HCT116 (cell line): ENCODE results near the gene DPY30.

Source experiments
- EZH2 ChIP-seq: fragments of 200-600 bp; sonication (generic); IDR thresholded peaks from 2 replicates; pipeline ENCODE4 v1.6.1; 2017; ENCODE audit warnings: antibody characterized with exemption, mixed run types
- EZH2phosphoT487 ChIP-seq: fragments of 200-600 bp; IDR thresholded peaks from 2 replicates; pipeline ENCODE4 v1.6.1; 2018; ENCODE audit warnings: antibody characterized with exemption, borderline replicate concordance
- FOSL1 ChIP-seq: IDR thresholded peaks from 2 replicates; pipeline ENCODE4 v1.6.1; 2012; ENCODE audit warnings: low read depth
- POLR2A ChIP-seq: IDR thresholded peaks from 2 replicates; pipeline ENCODE4 v1.7.0; 2011; ENCODE audit warnings: borderline replicate concordance; ENCODE audit not compliant: insufficient read depth, insufficient read length; ENCODE audit errors: extremely low read depth
- POLR2AphosphoS5 ChIP-seq: IDR thresholded peaks from 2 replicates; pipeline ENCODE4 v1.6.1; 2011; ENCODE audit warnings: mild to moderate bottlenecking, low read depth, low read length, moderate library complexity
- RAD21 ChIP-seq: IDR thresholded peaks from 2 replicates; pipeline ENCODE4 v1.6.1; 2012; ENCODE audit warnings: low read depth, mild to moderate bottlenecking
- SP1 ChIP-seq: IDR thresholded peaks from 2 replicates; pipeline ENCODE4 v1.6.1; 2012; ENCODE audit warnings: low read depth
- TCF7L2 ChIP-seq: IDR thresholded peaks from 2 replicates; pipeline ENCODE4 v1.7.0; 2011; ENCODE audit warnings: borderline replicate concordance, inconsistent platforms; ENCODE audit not compliant: insufficient read depth, insufficient read length; ENCODE audit errors: extremely low read depth
- YY1 ChIP-seq: IDR thresholded peaks from 2 replicates; pipeline ENCODE4 v1.6.1; 2011; ENCODE audit warnings: low read length, low read depth, moderate library complexity, mild to moderate bottlenecking; ENCODE audit not compliant: insufficient replicate concordance; ENCODE audit errors: extremely low read depth
- ZFX ChIP-seq: fragments of 450-650 bp; IDR thresholded peaks from 2 replicates; pipeline ENCODE4 v1.6.1; 2017
- ZNF274 ChIP-seq: fragments of 200-500 bp; sonication (Bioruptor generic); IDR thresholded peaks from 2 replicates; pipeline ENCODE4 v1.6.1; 2014; ENCODE audit warnings: mild to moderate bottlenecking, low read depth, low read length, inconsistent platforms
- TF ChIP-seq, protein P1 (sequence below), 3 experiments: fragments of 200-600 bp in 1 of 3; sonication (generic) in 1 of 3; IDR thresholded peaks in 2 of 3; conservative IDR thresholded peaks in 1 of 3; 2 replicates each; pipeline ENCODE4 v1.5.1; 2012 to 2017; ENCODE audit warnings: low read depth in 2 of 3, low read length in 2 of 3, antibody characterized with exemption in 1 of 3, borderline replicate concordance in 1 of 3, control low read depth in 1 of 3, mild to moderate bottlenecking in 1 of 3, mixed read lengths in 1 of 3, mixed run types in 1 of 3, moderate library complexity in 1 of 3; ENCODE audit not compliant: insufficient read depth in 1 of 3
- TF ChIP-seq, protein P2 (sequence below): IDR thresholded peaks from 2 replicates; pipeline ENCODE4 v1.6.1; 2011; ENCODE audit warnings: mild to moderate bottlenecking, low read length, moderate library complexity; ENCODE audit not compliant: insufficient replicate concordance; ENCODE audit errors: extremely low read depth
- TF ChIP-seq, protein P3 (sequence below): IDR thresholded peaks from 2 replicates; pipeline ENCODE4 v1.6.1; 2012

DNA sequence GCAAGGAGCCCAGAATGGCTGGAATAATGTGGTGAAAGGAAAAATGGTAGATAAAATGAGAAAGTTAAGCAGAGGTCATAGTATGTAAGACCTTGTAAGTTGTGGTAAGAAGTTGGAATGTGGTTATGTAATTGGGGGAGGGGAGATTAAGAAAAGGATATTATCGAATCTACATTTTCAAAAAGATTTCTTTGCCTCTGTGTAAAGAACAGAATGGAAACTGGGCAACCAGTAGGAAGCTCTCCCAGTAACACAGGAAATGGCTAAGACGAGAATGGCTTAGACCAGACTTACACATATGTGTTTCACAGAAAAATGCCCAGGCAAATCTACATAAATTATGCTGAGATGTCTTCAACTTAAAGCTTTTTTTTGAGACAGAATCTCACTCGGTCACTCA lies 42.0 kb downstream of the DPY30 start:
- TF ChIP-seq, protein P1, sequence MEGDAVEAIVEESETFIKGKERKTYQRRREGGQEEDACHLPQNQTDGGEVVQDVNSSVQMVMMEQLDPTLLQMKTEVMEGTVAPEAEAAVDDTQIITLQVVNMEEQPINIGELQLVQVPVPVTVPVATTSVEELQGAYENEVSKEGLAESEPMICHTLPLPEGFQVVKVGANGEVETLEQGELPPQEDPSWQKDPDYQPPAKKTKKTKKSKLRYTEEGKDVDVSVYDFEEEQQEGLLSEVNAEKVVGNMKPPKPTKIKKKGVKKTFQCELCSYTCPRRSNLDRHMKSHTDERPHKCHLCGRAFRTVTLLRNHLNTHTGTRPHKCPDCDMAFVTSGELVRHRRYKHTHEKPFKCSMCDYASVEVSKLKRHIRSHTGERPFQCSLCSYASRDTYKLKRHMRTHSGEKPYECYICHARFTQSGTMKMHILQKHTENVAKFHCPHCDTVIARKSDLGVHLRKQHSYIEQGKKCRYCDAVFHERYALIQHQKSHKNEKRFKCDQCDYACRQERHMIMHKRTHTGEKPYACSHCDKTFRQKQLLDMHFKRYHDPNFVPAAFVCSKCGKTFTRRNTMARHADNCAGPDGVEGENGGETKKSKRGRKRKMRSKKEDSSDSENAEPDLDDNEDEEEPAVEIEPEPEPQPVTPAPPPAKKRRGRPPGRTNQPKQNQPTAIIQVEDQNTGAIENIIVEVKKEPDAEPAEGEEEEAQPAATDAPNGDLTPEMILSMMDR (IDR thresholded peaks at IDR 0.05 in 2 of 3, conservative IDR thresholded peaks at IDR 0.05 in 1 of 3; ENCODE audit: borderline replicate concordance in 1 of 3, insufficient read depth in 1 of 3, low read depth in 2 of 3, low read length in 2 of 3), result no peak
- TF ChIP-seq EZH2 (no peak), POLR2A (no peak), RAD21 (no peak), POLR2AphosphoS5 (no peak), TCF7L2 (no peak), SP1 (no peak), YY1 (no peak), ZFX (no peak), EZH2phosphoT487 (no peak), FOSL1 (no peak), ZNF274 (no peak)
- TF ChIP-seq, protein P2, sequence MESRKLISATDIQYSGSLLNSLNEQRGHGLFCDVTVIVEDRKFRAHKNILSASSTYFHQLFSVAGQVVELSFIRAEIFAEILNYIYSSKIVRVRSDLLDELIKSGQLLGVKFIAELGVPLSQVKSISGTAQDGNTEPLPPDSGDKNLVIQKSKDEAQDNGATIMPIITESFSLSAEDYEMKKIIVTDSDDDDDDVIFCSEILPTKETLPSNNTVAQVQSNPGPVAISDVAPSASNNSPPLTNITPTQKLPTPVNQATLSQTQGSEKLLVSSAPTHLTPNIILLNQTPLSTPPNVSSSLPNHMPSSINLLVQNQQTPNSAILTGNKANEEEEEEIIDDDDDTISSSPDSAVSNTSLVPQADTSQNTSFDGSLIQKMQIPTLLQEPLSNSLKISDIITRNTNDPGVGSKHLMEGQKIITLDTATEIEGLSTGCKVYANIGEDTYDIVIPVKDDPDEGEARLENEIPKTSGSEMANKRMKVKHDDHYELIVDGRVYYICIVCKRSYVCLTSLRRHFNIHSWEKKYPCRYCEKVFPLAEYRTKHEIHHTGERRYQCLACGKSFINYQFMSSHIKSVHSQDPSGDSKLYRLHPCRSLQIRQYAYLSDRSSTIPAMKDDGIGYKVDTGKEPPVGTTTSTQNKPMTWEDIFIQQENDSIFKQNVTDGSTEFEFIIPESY, result no peak
- TF ChIP-seq, protein P3, sequence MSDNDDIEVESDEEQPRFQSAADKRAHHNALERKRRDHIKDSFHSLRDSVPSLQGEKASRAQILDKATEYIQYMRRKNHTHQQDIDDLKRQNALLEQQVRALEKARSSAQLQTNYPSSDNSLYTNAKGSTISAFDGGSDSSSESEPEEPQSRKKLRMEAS, result no peak
